ENCODE results near the gene DNPEP.

The DNPEP gene

DNA sequence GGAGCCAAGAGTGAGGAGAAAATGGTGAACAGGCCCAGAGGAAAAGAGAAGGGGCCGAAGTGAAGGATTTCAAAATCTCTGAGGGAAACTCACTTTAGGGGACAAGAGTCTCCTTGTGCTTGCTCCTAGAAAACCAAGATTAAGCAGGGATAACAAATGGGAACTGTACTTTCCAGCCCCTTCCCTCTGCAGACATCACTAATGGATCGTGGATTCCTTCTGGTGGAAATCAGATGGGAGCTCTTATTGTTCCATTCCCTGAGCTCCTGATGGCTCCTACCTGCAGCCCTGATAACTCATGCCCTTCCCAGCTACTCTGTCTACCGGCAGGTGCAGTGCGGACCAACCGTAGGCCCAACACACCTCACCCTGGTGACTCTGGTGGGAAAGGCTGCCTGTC lies 34.6 kb downstream of the DNPEP start:
- no peak for DNase-seq

DNA sequence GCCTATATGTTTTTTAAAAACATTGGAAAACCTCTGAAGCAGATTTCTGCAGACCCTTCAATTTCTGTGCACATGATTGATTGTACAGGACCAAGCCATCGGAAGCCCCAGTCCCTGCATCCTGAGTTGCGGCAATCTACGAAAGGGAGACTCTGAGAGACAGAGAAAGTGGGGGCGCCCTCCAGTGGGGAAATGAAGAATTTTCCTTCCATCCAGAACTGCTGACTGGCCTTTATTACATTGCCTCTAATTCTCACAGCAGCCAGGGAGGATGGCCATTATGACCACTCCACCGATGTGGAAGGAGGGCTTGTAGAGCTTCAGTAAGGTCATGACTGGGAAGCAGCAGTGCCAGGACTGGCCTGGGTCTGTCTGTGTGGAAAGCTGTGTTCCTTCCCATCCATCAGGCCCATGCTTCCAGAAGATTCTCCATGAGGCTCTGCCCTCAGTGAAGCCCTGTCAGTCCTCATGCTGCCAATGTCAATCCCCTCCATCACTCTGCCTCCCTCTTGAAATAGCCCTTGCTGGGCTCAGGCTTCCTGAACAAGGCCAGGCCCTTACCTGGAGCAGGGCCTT lies 35.2 kb downstream of the DNPEP start:
- DNase-seq: no peak

DNA sequence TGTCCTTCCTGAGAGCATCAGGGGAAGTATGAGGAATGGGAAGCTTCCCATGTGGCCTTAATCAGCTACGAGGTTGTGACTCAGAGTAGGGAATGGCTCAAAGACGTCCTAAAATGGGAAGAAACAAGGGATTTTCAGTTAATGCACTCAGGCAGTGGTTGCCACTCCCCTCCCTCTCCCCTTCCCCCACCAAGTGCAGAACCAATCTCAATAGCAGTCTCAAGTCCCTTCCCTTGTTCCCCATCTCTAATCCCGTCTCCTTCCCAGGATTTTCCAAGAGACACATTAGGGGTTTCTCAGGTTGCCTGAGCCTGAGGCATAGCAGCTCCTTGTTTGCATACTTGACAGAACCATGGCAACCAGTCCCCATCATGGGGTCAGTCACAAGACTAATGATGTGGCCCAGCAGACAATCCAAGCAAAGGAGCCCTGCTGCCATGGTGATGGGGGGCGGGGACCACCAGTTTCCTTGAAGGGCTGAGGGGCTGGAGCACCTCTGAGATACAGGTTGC lies 36.9 kb downstream of the DNPEP start:
- no peak for DNase-seq

DNA sequence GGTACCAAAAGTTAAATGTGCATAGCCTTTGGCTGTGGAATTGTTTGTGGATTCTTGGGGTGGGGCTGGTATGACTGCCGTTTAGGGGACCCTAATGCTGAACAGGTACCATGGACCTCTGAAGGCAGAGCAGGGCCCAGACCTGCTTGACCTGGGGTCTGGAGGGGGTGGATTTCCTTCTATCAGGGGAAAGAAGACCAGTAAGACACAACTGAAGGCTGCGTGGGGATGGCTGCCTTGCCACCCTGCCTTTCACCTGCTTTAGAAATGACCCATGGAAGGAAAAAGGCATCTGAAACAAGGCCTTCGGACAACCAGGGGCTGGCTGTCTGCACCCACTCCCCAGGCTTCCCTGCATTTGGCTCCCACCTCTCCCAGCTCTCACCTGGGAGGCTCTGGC lies 37.5 kb downstream of the DNPEP start:
- DNase-seq: no peak

DNA sequence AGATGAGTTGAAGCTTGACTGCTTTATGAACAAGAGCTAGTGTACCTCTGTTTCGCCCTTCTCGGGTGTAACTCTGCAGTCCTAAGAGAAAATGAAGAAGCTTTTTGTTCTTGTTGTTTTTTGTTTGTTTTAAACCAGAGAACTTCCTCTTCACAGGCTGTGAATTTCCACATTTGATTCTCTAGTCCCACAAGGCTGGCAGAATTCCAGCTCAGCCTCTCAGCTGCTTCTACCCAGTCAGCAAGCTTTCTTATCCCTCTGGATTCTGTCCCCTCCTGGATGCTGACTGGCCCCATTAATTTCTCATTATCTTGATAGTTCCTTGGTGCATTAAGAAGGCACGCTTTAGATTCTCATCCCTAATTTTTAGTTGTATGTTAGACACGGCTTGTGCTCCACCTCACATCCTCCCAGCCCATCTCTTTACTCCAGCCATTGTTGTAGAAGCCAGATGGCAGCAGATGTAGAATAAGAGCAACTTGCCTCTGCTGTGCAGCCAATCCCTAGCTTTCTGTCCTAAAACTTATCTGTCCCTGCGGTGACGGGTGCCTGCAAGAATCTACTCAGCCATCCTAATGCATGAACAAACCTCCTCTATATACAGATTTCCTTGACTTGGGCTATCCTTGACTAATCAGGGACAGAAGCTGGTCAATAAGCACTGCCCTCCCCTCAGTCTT lies 42.8 kb downstream of the DNPEP start:
- no peak for DNase-seq

DNA sequence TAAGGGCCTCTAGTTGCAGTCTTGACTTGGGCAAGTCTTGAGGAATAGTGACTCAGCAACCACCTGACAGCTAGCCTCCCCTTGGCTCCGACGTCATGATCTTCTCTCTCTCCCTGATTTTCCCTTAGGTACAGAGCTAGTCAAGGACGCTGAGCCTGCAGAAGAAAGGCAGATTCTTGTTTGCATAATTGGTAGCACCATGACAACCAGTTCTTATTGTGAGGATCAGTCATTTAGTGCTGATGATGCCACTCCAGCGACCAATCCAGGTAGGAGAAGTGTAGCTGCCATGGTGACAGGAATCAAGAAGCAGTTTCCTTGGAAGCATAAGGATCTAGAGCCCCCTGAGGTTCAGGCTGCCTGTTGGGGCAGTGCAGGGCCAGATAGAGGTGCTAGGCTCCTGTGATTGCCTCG lies 52.3 kb downstream of the DNPEP start:
- DNase-seq: peak; percentile 82

DNA sequence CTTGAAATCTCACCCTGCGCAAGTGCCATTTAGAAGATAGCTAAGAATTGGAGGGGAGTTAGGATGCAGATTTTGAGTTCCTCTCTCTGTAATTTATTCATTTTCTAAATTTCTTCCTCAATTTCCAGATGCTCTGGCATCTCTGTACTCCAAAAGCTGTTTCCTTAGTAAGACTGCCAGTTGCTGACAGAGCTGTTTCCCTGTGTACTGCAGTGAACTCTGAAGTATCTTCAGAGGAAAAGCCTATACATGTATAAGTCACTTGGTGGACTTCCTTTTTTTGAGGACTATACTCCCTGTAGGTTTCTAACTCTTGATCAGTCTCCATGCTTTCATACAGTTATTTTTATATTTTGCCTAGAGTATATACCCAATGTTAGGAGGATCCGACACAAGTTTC lies 53.6 kb downstream of the DNPEP start:
- no peak for DNase-seq

DNA sequence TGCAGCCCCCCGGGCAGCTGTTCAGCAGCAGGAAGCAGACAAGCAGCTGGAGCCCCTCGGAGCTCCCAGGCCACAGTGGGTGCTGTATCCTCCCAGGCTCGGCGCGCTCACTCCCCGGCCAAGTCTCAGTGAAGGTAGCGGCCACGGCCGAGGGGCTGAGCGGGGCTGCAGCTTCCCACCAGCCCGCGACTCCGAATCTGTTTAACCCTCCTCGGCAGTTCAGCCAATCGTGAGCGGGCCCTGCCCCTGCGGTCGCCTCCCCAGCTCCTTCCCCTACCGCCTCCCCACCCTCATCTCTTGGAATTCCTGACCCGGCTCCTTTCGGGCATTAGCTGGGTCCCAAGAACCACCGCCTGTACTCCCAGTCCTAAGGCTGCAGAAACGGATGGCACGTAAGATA lies 55.2 kb downstream of the DNPEP start, which contains the start of gene RESP18:
RESP18 (minus strand) TSS at position 203 of the 400 bp plus-strand sequence.
- DNase-seq: no peak

DNA sequence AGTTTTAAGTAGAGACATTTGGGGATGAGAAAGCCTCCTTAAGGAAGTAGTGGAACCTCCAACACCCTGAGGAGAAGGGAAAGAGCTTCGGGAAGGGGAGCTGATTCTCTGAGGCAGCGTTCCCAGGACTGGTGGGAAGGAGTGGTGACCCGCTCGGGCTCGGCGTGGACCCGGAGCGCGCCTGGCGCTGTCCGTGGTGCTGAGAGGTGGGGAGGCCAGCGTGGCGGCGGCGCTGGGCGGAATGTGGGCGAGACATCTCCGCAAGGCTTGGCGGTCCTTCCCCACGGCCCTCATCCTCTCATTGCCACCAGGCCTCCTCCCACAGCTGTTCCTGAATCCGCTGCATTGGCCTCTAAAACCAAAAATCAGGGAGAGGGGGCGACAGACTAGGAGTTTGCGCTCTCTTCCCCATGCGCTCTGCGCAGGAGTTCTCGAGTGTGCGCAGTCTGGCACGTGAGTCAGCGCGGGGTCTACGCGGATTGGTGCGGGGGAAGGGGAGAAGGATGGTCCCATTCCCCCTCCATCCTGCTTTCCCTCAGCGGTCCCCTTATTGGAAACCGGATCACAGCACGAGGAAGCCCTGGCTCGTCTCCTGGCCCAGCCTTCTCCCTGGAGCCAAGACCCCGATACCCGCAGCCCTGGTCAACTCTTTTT lies 56.0 kb downstream of the DNPEP start:
- DNase-seq: no peak

DNA sequence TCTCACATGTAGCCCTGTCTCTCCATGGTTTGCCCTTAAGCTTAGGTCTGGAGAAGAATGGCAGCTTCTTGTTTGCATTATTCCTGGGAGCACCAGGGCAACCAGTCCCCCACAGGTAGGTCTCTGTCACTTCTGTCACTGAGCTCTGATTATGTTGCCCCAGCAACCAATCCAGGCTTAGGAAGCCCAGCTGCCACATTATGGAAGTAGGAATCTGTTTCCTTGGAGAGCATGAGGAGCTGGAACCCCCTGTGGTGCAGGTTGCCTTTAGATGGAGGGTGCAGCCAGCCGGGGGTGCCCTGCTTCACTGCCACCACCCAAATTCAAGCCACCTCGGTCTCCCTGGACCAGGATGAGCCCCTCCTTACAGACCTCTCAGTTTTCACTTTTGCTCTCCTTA lies 60.0 kb downstream of the DNPEP start:
- no peak for DNase-seq

DNA sequence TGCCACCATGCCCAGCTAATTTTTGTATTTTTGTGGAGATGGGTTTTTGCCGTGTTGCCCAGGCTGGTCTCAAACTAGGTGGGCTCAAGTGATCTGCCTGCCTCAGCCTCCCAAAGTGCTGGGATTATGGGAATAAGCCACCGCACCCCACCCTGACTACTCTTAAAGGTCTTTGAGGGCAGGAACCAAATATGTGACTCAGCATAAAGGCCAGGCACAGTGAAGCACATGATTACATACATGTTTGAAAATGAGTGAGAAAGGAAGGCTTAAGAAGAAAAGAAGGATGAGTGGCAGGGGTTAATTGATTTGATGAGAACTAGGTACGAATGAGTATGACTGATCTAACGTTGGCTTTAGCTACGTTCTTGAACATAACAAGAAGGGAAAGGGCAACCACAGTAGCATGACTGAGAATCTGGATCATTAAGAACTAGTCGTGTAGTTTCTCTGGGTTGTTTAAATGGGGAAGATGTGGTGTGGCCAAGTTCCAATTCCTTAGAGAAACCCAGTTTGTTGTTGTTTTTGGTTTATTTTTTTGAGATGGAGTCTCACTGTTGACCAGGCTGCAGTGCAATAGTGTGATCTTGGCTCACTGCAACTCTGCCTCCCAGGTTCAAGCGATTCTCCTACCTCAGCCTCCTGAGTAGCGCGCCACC lies 61.9 kb downstream of the DNPEP start:
- DNase-seq: no peak

DNA sequence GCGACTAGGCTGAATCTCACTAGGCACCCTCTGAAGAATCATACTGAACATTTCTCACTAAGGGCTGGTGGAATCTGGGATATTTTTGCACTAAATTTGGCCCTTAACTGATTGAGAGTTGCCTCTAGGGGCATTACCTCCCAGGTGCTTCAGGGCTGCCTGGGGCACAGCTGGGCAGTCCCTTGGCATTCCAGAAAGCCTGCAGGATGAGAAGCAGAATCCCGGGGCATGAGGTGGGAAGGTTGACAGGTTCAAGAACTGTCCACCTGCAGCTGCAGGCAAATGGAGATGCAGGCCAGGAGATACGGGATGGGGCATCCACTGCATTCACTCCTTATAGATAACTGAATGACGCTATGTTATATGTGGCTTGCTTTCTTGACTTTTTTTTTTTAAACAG lies 62.6 kb downstream of the DNPEP start:
- no peak for DNase-seq

DNA sequence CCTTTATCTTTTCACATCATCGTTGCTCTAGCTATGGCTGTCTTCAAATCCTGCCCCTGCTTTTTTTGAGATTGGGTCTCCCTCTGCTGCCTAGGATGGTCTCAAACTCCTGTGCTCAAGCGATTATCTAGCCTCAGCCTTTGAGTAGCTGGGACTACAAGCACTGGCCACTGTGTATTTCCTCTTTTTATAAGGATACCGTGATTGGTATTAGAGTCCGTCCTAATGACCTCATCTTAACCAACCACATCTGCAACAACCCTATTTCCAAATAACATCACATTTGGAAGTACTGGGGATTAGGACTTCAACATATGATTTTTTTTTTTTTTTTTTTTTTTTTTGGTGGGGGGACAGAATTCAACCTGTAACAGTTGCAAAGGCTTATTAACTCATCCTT lies 64.3 kb downstream of the DNPEP start:
- DNase-seq: no peak

All from NCI-H1436 treated with DMSO at 0.1 percent for 48 hours (cell line).